Activated naive CD4-positive, alpha-beta T cell treated with anti-CD3 and anti-CD28 coated beads, Interleukin-2, amount 10 ng/mL, durations not matched to agents 7 days and 5 days (primary cell): ENCODE data around the gene ALDH3A2.
"Not testable (repeated sequence)": the region's sequence is repeated elsewhere in the genome, so short reads cannot be mapped to it uniquely, and the experiment has no call there.

Experiments used
- CTCF ChIA-PET: fragments of 350-600 bp; sonication (Branson Sonifier 250); formaldehyde crosslinking; loops from one replicate; lab custom pipeline; 2021; ENCODE audit warnings: antibody characterized with exemption; lab: Charles Lee
- DNase-seq: peaks from one replicate; pipeline ENCODE4 v3.0.0-alpha.2; 2020
- H3K27ac Mint-ChIP-seq: one replicate; pipeline ENCODE4 v1.8.0; 2021; ENCODE audit warnings: mild to moderate bottlenecking, moderate library complexity, mixed read lengths
- H3K27me3 Mint-ChIP-seq: one replicate; pipeline ENCODE4 v1.8.0; 2021; ENCODE audit warnings: mild to moderate bottlenecking, mixed read lengths
- H3K36me3 Mint-ChIP-seq: one replicate; pipeline ENCODE4 v1.8.0; 2021; ENCODE audit warnings: mixed read lengths
- H3K4me1 Mint-ChIP-seq: one replicate; pipeline ENCODE4 v1.8.0; 2021; ENCODE audit warnings: mixed read lengths
- H3K4me3 Mint-ChIP-seq: one replicate; pipeline ENCODE4 v1.8.0; 2021; ENCODE audit warnings: mild to moderate bottlenecking, moderate library complexity, mixed read lengths
- H3K9me3 Mint-ChIP-seq: one replicate; pipeline ENCODE4 v1.8.0; 2021; ENCODE audit warnings: mixed read lengths

The ALDH3A2 gene

DNA sequence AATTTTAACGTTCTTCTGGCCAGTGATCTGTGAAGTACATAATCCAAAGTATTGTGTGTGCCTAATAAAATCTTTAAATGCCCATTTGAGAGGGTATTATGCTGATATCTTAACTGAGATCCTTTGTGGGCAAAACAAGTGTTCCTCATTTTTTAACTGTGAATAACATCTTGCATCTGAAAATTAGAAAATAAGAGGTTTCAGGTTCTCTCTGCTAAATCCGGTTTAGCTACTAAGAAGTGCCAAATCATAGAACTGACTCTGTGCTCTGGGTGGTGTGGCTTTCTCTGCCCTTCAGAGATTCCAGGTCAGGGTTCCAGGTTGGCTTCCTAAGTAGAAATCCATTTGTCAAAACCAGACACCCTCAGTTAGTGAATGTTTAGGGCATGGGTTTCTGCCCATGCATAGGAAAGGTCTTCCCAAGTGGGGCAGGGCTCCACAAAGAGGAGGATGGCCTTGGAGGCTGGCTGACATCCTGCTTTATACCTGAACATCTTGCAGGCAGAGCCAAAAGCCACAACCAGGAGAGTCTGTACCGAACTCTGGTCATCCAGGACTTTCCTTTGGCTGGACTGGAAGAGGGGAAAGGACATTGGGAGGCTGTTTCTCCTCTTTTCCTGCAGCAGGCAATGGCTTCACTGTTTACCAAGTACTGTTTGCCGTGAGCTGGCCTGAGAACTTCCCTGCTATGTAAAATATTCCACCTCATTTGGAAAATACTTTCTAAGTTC is 8.5 kb downstream of the ALDH3A2 start:
- H3K27me3 Mint-ChIP-seq, result no peaks in the 10 kb centered on the region
- peaks cover 31% of the 10 kb centered on the region for H3K36me3 Mint-ChIP-seq
- no peak overlapping the region for H3K27ac Mint-ChIP-seq
- CTCF ChIA-PET, result interaction anchor here (1.2 kb wide), 1 partner anchor 110 kb away, joined by 4 read pairs; no protein-coding TSS in a partner anchor
- no peaks in the 10 kb centered on the region for H3K4me1 Mint-ChIP-seq
- no peak overlapping the region for H3K4me3 Mint-ChIP-seq
- no peak for DNase-seq
- H3K9me3 Mint-ChIP-seq, result peaks cover 2% of the 10 kb centered on the region

GRCh38 chr17:19659366-19660177 is 11.0 kb downstream of the ALDH3A2 start:
- H3K4me1 Mint-ChIP-seq, result no peaks in the 10 kb centered on the region

DNA sequence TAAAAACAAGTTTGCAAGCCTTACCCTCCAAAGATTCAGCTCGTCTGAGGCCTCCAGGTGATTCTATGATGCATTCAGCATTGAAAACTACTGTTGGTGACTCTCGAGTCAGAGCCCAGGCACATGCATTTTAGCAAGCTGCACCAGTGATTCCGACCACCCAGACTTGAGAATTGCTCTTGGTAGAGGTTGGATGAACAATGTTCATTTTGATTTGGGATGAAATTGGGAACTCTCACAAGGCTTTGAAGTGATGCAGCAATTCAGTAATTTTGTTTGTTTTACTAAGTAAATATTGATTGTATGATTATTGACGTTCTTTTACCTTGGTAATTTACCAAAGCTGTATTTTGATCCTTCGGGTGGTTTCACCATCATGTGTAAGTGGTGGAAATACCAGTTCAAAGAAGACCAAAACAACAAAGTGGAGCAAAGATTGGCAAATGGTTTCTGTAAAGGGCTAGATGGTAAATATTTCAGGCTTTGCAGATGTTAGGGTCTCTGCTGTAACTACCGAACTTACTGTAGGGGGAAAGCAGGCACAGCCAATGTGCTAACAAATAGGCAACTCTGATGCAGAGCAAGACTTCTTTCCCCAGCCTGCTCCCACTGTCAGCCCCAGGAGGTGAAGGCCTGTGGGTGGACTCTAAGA is 11.8 kb downstream of the ALDH3A2 start:
- Mint-ChIP-seq H3K27ac (no peak overlapping the region), H3K27me3 (no peaks in the 10 kb centered on the region), H3K9me3 (no peaks in the 10 kb centered on the region), H3K4me1 (no peaks in the 10 kb centered on the region), H3K36me3 (peaks cover 10% of the 10 kb centered on the region), H3K4me3 (no peak overlapping the region)
- no peak for DNase-seq
- CTCF ChIA-PET, result no interaction called here

More at GRCh38 chr17:19659366-19660177, 11.0 kb downstream of the ALDH3A2 start:
- H3K36me3 Mint-ChIP-seq, result peaks cover 16% of the 10 kb centered on the region
- H3K9me3 Mint-ChIP-seq, result no peaks in the 10 kb centered on the region
- no peak for DNase-seq
- no peak overlapping the region for H3K4me3 Mint-ChIP-seq
- H3K27ac Mint-ChIP-seq, result no peak overlapping the region
- no peaks in the 10 kb centered on the region for H3K27me3 Mint-ChIP-seq
- CTCF ChIA-PET, result no interaction called here

GRCh38 chr17:19661121-19661520 is 12.6 kb downstream of the ALDH3A2 start:
- Mint-ChIP-seq H3K9me3 (no peaks in the 10 kb centered on the region), H3K27me3 (no peaks in the 10 kb centered on the region), H3K27ac (no peak overlapping the region), H3K4me3 (no peak overlapping the region), H3K4me1 (no peaks in the 10 kb centered on the region), H3K36me3 (peaks cover 2% of the 10 kb centered on the region)
- no peak for DNase-seq
- CTCF ChIA-PET, result interaction anchor here (1.2 kb wide), 1 partner anchor 16 kb away, joined by 4 read pairs; no protein-coding TSS in a partner anchor

GRCh38 chr17:19663097-19663496 is 14.5 kb downstream of the ALDH3A2 start:
- Mint-ChIP-seq H3K36me3 (no peaks in the 10 kb centered on the region), H3K27ac (no peak overlapping the region), H3K9me3 (no peaks in the 10 kb centered on the region), H3K4me1 (no peaks in the 10 kb centered on the region), H3K4me3 (no peak overlapping the region), H3K27me3 (no peaks in the 10 kb centered on the region)
- CTCF ChIA-PET, result interaction anchor here (0.6 kb wide), 1 partner anchor 17 kb away, joined by 3 read pairs; no protein-coding TSS in a partner anchor
- DNase-seq, result no peak

DNA sequence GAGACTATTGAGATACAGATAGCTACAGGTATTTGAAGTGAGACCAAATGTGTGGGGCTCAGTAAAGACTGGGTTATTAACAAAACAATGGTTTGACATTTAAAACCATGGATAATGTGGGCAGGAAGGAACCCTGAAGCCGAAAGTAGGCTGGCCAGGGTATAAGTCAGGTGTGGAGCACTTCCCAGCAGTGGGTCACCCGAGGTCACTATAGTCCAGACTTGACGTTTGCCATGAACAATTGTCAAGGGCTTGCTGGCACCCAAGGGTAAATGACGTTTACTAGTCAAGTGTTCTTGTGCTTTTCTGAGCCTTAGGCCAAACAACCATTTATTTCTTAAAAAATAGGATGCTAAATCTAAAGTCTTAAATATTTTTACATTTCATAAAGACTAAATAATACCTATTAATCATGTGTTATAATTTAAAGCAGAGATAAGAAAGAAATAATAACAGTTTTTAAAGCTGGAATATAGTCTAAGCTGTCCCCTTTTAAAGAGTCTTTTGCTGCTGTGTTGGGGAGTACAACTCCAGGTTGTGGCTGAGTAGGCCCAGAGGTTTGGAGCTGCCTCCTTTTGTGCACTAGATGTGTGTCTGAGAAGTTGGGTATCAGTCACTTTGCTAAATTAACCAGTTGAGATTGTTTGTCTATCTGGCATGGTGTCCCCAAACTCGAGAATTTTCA is 15.7 kb downstream of the ALDH3A2 start:
- Mint-ChIP-seq H3K4me3 (no peak overlapping the region), H3K9me3 (no peaks in the 10 kb centered on the region), H3K4me1 (no peaks in the 10 kb centered on the region), H3K27me3 (no peaks in the 10 kb centered on the region), H3K36me3 (no peaks in the 10 kb centered on the region), H3K27ac (no peak overlapping the region)
- CTCF ChIA-PET, result no interaction called here
- no peak for DNase-seq

GRCh38 chr17:19664821-19665181 is 16.2 kb downstream of the ALDH3A2 start:
- CTCF ChIA-PET, result no interaction called here
- H3K27me3 Mint-ChIP-seq, result no peaks in the 10 kb centered on the region
- H3K36me3 Mint-ChIP-seq, result no peaks in the 10 kb centered on the region
- H3K4me1 Mint-ChIP-seq, result no peaks in the 10 kb centered on the region
- no peaks in the 10 kb centered on the region for H3K9me3 Mint-ChIP-seq
- no peak overlapping the region for H3K4me3 Mint-ChIP-seq
- no peak overlapping the region for H3K27ac Mint-ChIP-seq
- no peak for DNase-seq

DNA sequence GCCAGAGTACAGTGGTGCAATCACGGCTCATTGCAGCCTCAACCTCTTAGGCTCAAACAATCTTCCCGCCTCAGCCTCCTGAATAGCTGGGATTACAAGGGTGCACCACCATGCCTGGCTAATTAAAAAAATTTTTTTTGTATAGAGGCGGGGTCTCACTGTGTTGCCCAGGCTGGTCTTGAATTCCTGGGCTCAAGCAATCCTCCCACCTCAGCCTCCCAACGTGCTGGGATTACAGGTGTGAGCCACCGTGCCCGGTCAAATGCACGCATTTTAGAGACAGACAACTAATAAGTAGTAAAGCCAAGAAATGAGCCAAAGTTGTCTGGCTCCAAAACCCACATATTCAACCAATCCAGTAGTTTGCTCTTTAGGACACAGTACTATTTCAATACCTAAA is 21.1 kb downstream of the ALDH3A2 start:
- not testable (repeated sequence) for H3K4me3 Mint-ChIP-seq, H3K36me3 Mint-ChIP-seq

GRCh38 chr17:19670908-19671307 is 22.4 kb downstream of the ALDH3A2 start:
- Mint-ChIP-seq H3K4me1 (no peaks in the 10 kb centered on the region), H3K36me3 (peaks cover 7% of the 10 kb centered on the region), H3K4me3 (no peak overlapping the region), H3K27ac (no peak overlapping the region), H3K27me3 (no peaks in the 10 kb centered on the region), H3K9me3 (no peaks in the 10 kb centered on the region)
- CTCF ChIA-PET, result interaction anchor here (0.5 to 1.1 kb wide), 2 partner anchors 92 to 323 kb away, joined by 3 to 4 read pairs; no protein-coding TSS in a partner anchor
- DNase-seq, result no peak

More for the DNA sequence above, 21.1 kb downstream of the ALDH3A2 start:
- H3K27ac Mint-ChIP-seq, H3K9me3 Mint-ChIP-seq, H3K4me1 Mint-ChIP-seq, DNase-seq, CTCF ChIA-PET, H3K27me3 Mint-ChIP-seq: not testable (repeated sequence)

DNA sequence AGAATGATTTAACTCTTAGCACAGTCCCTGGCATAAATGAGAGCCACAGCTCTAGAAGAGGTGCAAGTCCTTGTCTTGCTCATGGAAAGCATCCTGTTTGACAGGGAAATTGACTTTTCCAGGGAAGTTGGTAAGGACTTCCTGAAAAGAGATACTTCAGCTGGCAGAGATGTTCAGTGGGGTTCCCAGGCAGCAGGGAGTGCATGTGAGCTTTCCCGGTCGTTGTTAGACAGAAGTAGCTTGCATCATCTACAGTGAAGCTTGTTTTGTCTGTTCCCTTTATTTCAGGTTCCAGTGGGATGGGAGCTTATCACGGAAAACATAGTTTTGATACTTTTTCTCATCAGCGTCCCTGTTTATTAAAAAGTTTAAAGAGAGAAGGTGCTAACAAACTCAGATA is 22.9 kb downstream of the ALDH3A2 start:
- Mint-ChIP-seq H3K4me1 (no peaks in the 10 kb centered on the region), H3K27me3 (no peaks in the 10 kb centered on the region), H3K4me3 (no peak overlapping the region), H3K9me3 (no peaks in the 10 kb centered on the region), H3K27ac (no peak overlapping the region), H3K36me3 (peaks cover 7% of the 10 kb centered on the region)
- CTCF ChIA-PET, result interaction anchor here (0.5 to 1.1 kb wide), 2 partner anchors 91 to 323 kb away, joined by 3 to 4 read pairs; no protein-coding TSS in a partner anchor
- no peak for DNase-seq

- Mint-ChIP-seq H3K4me3 (no peak overlapping the region), H3K27me3 (no peaks in the 10 kb centered on the region), H3K4me1 (no peaks in the 10 kb centered on the region), H3K36me3 (peaks cover 7% of the 10 kb centered on the region), H3K9me3 (no peaks in the 10 kb centered on the region), H3K27ac (no peak overlapping the region)
- no peak for DNase-seq
- CTCF ChIA-PET, result interaction anchor here (1.1 kb wide), 2 partner anchors 18 to 90 kb away, joined by 3 read pairs; no protein-coding TSS in a partner anchor
These were observed 23.6 kb downstream of the ALDH3A2 start for GRCh38 chr17:19672009-19672750.

GRCh38 chr17:19673623-19674022 is 25.1 kb downstream of the ALDH3A2 start:
- no peak for DNase-seq
- H3K36me3 Mint-ChIP-seq, result peaks cover 7% of the 10 kb centered on the region
- no peaks in the 10 kb centered on the region for H3K4me1 Mint-ChIP-seq
- no peaks in the 10 kb centered on the region for H3K9me3 Mint-ChIP-seq
- H3K27ac Mint-ChIP-seq, result no peak overlapping the region
- no peak overlapping the region for H3K4me3 Mint-ChIP-seq
- CTCF ChIA-PET, result no interaction called here
- no peaks in the 10 kb centered on the region for H3K27me3 Mint-ChIP-seq

DNA sequence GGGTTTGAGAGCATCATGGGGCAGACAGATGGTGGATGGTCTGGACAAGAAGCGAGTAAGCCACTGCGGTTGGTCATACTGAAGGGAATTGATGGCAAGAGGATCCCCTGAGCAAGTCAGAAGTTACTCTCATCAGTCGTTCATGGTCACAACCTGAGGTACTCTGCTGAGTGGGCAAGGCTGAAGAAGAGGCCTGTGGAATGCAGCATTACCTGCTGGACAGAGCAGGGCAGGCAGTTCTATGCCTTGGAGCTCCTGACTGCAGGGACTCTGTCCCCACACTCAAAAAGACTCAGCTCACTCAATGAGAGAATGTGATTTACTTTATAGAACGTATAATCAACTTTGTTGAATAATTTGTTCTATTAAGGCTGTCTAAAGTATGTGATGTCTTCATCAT is 28.3 kb downstream of the ALDH3A2 start:
- CTCF ChIA-PET, result no interaction called here
- Mint-ChIP-seq H3K4me3 (no peak overlapping the region), H3K9me3 (no peaks in the 10 kb centered on the region), H3K4me1 (no peaks in the 10 kb centered on the region), H3K27me3 (no peaks in the 10 kb centered on the region), H3K36me3 (peaks cover 3% of the 10 kb centered on the region), H3K27ac (no peak overlapping the region)
- no peak for DNase-seq
